ENCODE measurements around the gene STK32A. TPM values are rescaled to one million over a fixed set of nuclear protein-coding genes. Genes with fewer than 3 reads are reported as not detected.
"Not testable (repeated sequence)": the region's sequence is repeated elsewhere in the genome, so short reads cannot be mapped to it uniquely, and the experiment has no call there.

The STK32A gene
- total RNA-seq, 2 experiments from 2014 or later, result not detected

DNA sequence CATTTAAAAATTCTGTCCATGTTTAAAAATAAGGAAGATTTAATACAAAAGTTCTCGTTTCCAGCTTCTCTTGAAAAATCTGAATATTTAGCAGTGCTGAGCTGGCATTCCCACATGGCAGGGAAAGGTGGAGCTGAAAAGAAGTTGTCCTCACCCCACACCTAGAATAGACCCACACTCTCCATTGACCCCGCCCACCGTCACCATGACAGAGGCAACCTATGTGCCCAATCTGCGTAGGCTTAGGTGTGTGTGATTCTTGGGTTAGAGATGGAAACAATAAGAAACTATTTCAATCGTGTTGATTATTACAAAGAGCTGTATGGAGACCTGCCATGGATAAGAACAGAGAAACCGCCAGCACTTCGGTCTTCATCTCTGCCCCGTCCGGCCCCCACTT, 8.9 kb upstream of the STK32A start:
- POLR2A ChIA-PET, result no interaction called here
- H3K4me3 Mint-ChIP-seq, result no peak overlapping the region
- H3K9me3 Mint-ChIP-seq, result peaks cover 2% of the 10 kb centered on the region
- H3K4me1 Mint-ChIP-seq, result no peaks in the 10 kb centered on the region
- no peaks in the 10 kb centered on the region for H3K27me3 Mint-ChIP-seq
- no peak for DNase-seq
- no peak overlapping the region for H3K27ac Mint-ChIP-seq
- H3K36me3 Mint-ChIP-seq, result no peaks in the 10 kb centered on the region
- ATAC-seq (ENCODE audit: low read depth), result no peak

DNA sequence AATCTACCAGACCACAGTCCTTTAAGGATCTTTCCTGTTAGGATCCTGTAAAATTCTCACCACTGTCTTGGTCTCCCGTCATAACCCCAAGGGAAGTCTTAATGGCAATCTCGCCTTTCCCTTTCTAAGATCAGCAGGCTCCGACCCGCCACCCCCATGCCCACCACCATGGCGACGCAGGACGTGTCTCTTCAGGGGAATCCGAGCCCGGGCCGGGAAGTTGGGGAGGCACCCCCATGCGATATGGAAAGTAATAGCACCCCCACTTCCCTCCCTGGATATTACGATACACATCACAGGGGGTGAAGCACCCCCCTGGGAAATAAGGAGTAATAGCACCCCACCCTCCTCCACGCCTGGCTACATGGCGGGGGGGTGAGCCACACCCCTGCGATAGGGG, 8.3 kb upstream of the STK32A start:
- DNase-seq, result no peak
- no peak overlapping the region for H3K27ac Mint-ChIP-seq
- ATAC-seq (ENCODE audit: low read depth), result no peak
- peaks cover 2% of the 10 kb centered on the region for H3K9me3 Mint-ChIP-seq
- no peaks in the 10 kb centered on the region for H3K4me1 Mint-ChIP-seq
- no peak overlapping the region for H3K4me3 Mint-ChIP-seq
- no peaks in the 10 kb centered on the region for H3K27me3 Mint-ChIP-seq
- no peaks in the 10 kb centered on the region for H3K36me3 Mint-ChIP-seq
- POLR2A ChIA-PET, result no interaction called here

DNA sequence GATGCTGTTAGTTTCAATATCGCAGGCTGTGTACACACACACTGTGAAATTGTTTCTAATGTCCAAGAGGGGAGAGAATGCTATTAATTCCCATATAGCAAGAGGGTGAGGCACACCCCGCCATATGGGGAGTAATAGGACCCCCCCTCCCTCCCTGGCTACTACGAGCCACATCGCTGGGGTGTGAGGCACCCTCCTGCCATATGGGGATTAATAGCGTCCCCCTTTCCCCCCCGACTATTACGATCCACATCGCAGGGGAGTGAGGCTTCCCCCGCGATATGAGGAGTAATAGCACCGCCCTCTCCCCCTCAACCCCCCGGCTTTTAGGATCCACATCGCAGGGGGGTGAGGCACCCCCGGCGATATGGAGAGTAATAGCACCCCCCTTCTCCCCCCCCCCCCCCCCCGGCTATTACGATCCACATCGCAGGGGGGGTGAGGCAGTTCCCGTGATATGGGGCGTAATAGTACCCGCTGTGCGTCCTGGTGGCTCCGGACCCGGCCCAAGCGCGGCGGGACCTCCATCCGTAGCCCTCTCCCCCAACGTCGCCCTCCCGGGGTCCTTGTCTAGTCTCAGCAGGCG, 494 bp upstream of the STK32A start:
- POLR2A ChIA-PET, result no interaction called here
- Mint-ChIP-seq H3K27me3 (peaks cover 36% of the 10 kb centered on the region), H3K4me3 (no peak overlapping the region)

DNA sequence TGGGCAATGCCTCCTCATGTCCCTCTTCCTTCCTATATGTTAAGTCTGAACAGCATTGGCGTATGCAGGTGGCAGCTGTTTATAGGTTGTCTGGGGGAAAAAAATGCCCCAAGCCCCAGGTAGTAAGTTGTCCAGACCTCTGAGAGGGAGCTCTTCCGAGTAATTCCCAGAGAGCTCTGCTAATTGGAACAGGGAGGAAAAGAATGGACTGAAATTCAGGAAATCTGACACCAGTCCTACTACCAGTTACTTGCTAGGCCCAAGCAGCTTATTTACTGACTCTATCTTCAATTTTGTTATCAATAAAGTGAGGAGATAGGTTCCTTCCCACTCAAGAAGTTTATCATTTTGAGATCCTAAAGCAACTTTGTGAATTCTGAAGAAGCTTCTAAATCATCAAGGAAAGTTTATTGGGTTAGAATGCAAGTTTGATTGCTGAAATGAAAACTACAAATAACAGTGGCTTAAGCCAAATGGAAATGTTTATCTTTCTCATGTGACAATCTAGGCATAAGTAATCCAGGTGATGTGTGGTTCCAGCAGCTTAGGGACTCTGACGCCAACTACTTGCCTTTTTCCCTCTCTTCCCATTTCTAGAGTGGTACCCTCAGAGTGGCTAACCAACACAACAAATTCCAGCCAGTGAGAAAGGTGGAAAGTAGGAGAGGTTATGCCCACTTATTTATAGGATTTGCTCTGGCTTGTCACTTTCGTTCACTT, 5.6 kb downstream of the STK32A start:
- DNase-seq, result no peak
- no peaks in the 10 kb centered on the region for H3K4me1 Mint-ChIP-seq
- H3K36me3 Mint-ChIP-seq, result no peaks in the 10 kb centered on the region
- no peak for ATAC-seq (ENCODE audit: low read depth)
- POLR2A ChIA-PET, result no interaction called here
- no peak overlapping the region for H3K27ac Mint-ChIP-seq
- H3K9me3 Mint-ChIP-seq, result no peaks in the 10 kb centered on the region
- H3K27me3 Mint-ChIP-seq, result peaks cover 15% of the 10 kb centered on the region
- no peak overlapping the region for H3K4me3 Mint-ChIP-seq

More for the DNA sequence above, 494 bp upstream of the STK32A start:
- Mint-ChIP-seq H3K9me3 (peaks cover 2% of the 10 kb centered on the region), H3K36me3 (no peaks in the 10 kb centered on the region), H3K4me1 (peaks cover 2% of the 10 kb centered on the region), H3K27ac (no peak overlapping the region)
- no peak for ATAC-seq (ENCODE audit: low read depth)
- no peak for DNase-seq

DNA sequence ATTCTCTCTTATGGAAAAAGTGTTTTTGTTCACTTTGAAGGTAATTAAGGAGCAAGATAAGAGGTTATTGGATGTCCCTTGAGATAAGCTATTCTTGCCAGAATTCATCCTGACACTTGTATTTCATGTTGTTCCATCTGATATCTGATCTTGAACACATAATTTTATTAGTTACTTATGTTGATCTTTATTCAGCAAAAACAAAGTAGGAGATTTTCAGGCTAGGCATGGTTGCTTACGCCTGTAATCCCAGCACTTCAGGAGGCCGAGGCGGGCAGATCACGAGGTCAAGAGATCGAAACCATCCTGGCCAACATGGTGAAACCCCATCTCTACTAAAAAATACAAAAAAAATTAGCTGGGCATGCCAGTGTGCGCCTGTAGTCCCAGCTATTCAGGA, 8.4 kb downstream of the STK32A start:
- H3K27ac Mint-ChIP-seq; DNase-seq; POLR2A ChIA-PET; H3K9me3 Mint-ChIP-seq; H3K4me3 Mint-ChIP-seq; H3K4me1 Mint-ChIP-seq; H3K36me3 Mint-ChIP-seq; ATAC-seq (ENCODE audit: low read depth); H3K27me3 Mint-ChIP-seq: not testable (repeated sequence)

DNA sequence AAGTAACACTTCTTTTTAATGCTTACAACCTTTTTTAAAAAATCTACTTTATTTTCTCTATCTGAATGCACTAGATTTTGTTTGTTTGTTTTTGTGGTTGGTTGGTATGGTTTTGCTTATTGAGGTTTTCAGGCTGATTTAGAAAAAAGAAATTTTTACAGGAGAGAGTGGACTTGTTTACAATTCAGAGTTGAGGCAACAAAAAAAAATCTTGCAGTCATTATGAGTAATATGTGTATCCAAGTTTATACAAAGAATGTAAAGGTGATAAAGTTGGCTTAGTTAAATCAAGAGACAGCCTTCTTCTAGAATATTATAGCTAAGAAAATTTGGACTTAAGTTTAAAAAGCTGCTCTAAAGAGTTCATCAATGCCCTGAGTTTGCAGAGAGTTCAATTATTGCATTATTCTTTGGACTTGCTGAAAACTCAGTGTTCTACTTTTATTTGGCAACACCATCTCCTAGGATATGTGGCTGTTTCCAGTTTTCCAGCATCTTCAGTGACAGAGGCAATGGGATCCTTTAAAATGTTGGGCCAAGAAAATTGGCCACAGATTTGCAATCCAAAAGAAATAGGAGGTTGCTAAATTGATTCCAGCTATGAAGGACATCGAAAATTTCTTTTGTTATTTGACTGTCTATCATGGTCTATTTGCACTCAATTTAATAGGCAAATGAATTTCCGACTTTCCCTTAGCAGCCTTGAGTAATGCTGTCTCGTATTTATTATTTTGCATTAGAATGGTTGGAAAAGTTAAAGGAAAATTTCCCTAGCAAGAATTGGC, 10.7 kb downstream of the STK32A start:
- H3K4me1 Mint-ChIP-seq, result no peaks in the 10 kb centered on the region
- DNase-seq (no peak), ATAC-seq (ENCODE audit: low read depth) (no peak)
- H3K9me3 Mint-ChIP-seq, result no peaks in the 10 kb centered on the region
- H3K36me3 Mint-ChIP-seq, result no peaks in the 10 kb centered on the region
- no peak overlapping the region for H3K4me3 Mint-ChIP-seq
- H3K27me3 Mint-ChIP-seq, result no peaks in the 10 kb centered on the region
- no peak overlapping the region for H3K27ac Mint-ChIP-seq
- POLR2A ChIA-PET, result no interaction called here

DNA sequence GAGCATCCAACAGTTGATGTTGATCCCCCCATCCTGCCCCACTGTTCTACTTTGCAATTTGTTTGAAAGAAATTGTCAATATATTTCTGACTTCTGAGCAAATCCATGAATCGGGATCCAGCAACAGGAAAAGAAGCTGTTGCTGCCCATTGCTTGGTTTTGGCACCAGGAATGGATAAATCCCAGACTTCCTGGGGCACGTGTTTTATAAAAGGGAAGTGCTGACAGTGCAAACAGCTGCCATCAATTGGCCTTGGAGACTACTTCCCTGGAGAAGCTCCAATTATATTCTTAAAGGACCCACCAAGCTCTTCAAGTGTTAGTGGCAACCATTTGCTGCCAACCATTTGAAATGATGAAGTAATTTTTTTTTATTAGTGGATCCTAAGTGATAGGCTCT, 13.7 kb downstream of the STK32A start:
- no peaks in the 10 kb centered on the region for H3K36me3 Mint-ChIP-seq
- H3K27ac Mint-ChIP-seq, result no peak overlapping the region
- no peaks in the 10 kb centered on the region for H3K4me1 Mint-ChIP-seq
- ATAC-seq (ENCODE audit: low read depth) (no peak), DNase-seq (no peak)
- no peaks in the 10 kb centered on the region for H3K27me3 Mint-ChIP-seq
- no peak overlapping the region for H3K4me3 Mint-ChIP-seq
- POLR2A ChIA-PET, result no interaction called here
- H3K9me3 Mint-ChIP-seq, result no peaks in the 10 kb centered on the region

DNA sequence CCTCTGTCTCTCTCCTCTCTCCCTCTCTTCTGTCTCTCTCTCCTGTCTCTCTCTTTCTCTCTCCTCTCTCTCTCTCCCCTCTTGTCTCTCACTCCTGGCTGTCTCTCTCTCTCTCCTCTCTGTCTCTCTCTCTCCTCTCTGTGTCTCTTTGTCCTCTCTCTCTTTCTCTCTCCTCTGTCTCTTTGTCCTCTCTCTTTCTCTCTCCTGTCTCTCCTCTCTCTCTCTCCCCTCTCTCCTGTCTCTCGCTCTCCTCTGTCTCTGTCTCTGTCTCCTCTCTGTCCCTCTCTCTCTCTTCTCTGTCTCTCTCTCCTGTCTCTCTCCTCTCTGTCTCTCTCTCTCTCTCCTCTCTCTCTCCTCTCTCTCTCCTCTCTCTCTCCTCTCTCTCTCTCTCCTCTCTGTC, 25.0 kb downstream of the STK32A start:
- Mint-ChIP-seq H3K4me1 (no peaks in the 10 kb centered on the region), H3K27ac (no peak overlapping the region), H3K9me3 (peaks cover 1% of the 10 kb centered on the region), H3K27me3 (no peaks in the 10 kb centered on the region), H3K4me3 (no peak overlapping the region), H3K36me3 (no peaks in the 10 kb centered on the region)
- POLR2A ChIA-PET, result no interaction called here
- ATAC-seq (ENCODE audit: low read depth), result no peak
- no peak for DNase-seq

DNA sequence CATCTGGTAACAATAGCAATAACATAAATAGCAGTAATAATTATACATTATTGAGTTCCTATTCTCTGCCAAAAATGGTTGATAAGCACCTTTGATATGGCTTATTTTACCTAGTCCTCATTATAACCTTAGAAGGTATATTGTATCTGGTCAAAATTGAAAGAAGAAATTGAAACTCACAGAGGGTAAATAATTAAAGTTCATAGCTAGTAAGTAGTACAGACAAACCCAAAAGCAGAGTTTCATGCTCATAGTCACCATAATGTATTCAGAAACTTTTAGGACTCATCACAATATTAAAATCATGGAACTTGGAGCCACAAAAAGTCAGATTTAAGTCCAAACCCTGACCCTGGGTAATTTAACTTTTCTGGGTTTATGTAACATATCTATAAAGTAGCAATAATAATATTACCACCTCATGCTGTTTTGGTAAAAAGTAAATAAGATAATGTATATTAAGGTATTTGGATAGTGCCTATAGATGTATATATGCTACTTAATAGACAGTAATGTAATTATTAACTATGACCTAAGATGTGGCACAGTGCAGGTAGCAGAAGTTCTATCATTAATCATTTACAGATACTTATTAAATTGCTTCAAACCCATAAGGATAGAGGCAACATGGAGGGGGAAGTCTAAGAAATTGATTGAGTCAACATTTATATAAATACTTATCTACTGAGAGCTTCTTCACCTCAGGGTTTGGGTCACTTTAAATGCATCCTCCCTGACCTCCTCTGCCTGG, 32.4 kb downstream of the STK32A start:
- Mint-ChIP-seq H3K27ac (no peak overlapping the region), H3K4me1 (no peaks in the 10 kb centered on the region), H3K36me3 (no peaks in the 10 kb centered on the region), H3K27me3 (no peaks in the 10 kb centered on the region), H3K4me3 (no peak overlapping the region), H3K9me3 (peaks cover 1% of the 10 kb centered on the region)
- DNase-seq, result no peak
- ATAC-seq (ENCODE audit: low read depth), result no peak
- POLR2A ChIA-PET, result no interaction called here

DNA sequence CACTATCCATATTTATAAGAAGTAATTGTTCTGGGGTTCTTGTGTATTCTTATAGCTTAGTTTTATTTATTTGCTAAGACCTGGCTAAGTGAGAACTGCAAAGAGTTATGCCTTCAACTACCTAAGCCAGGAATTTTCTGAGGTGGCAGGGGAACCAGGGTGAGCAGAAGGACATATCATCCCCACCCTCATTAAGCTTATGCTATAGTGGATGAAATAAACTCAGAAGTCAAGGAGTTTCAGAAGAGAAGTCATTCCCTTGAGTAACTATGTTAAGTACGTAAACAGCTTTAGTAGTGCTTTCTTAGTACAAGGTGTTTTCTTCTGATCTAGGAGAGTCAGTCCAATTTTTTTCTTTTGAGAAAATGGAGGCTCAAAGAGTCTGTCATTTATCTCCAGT, 41.7 kb downstream of the STK32A start:
- Mint-ChIP-seq H3K36me3 (no peaks in the 10 kb centered on the region), H3K4me1 (no peaks in the 10 kb centered on the region), H3K27ac (no peak overlapping the region), H3K27me3 (no peaks in the 10 kb centered on the region), H3K4me3 (no peak overlapping the region), H3K9me3 (no peaks in the 10 kb centered on the region)
- no peak for ATAC-seq (ENCODE audit: low read depth)
- POLR2A ChIA-PET, result no interaction called here
- no peak for DNase-seq

DNA sequence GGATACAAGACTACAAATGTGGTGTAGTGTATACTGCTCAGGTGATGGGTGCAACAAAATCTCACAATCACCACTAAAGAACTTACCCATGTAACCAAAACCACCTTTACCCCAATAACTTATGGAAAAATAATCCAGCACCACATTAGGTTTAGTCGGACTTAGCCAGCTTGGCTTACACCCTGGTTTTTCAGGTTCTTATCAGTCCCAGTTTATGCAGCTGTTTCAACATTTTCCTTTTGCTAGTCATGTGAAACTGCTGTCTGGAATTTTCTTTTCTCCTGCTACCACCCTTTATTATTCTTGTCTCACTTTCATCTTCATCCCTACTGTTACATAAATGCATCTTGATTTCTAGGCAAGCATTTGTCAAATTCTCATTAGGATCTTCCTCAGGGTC, 51.5 kb downstream of the STK32A start:
- Mint-ChIP-seq H3K36me3 (no peaks in the 10 kb centered on the region), H3K27me3 (no peaks in the 10 kb centered on the region), H3K9me3 (peaks cover 6% of the 10 kb centered on the region), H3K4me3 (no peak overlapping the region), H3K4me1 (no peaks in the 10 kb centered on the region), H3K27ac (no peak overlapping the region)
- no peak for ATAC-seq (ENCODE audit: low read depth)
- DNase-seq, result no peak
- POLR2A ChIA-PET, result no interaction called here

DNA sequence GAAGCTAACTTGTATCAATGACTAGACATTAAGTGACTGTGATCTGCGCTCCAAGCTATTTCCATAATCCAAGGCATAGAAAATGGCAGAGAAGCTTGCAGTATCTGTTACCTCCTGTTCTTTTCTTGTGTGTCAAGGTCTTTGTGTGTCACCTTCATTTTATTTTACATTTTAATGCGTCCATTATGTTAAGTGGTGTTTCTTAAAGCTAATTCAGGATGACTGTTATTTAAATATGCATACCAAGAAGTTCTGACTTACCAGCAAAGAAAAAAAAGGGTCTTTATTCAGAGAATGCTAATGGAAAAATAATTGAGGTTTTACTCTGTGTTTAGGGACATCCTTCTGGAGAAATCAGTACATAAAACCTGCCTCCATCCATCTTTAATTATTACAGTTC, 52.3 kb downstream of the STK32A start:
- Mint-ChIP-seq H3K36me3 (no peaks in the 10 kb centered on the region), H3K27me3 (no peaks in the 10 kb centered on the region), H3K4me1 (no peaks in the 10 kb centered on the region), H3K27ac (no peak overlapping the region), H3K4me3 (no peak overlapping the region), H3K9me3 (peaks cover 6% of the 10 kb centered on the region)
- no peak for DNase-seq
- POLR2A ChIA-PET, result no interaction called here
- no peak for ATAC-seq (ENCODE audit: low read depth)

DNA sequence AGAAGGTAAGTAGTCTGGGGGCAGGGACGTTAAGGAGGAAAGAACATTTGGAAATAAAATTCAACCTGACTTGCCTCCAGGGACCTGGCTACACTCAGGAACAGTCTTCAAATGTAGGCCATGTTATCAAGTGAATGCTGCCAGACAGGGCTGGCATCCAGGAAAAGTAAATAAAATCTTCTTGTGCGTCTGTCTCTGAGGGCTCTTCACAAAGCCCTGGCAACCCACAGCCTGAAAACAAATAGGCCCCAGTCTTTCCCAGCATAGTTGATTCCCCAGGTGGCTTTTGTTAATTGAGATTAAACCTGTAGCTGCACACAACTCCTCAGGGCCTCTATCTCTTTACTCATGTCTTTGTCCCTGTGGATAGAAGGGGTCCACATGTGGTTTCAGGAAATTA, 55.4 kb downstream of the STK32A start:
- peaks cover 4% of the 10 kb centered on the region for H3K9me3 Mint-ChIP-seq
- no peaks in the 10 kb centered on the region for H3K4me1 Mint-ChIP-seq
- ATAC-seq (ENCODE audit: low read depth), result no peak
- H3K36me3 Mint-ChIP-seq, result no peaks in the 10 kb centered on the region
- H3K27me3 Mint-ChIP-seq, result no peaks in the 10 kb centered on the region
- DNase-seq, result no peak
- no peak overlapping the region for H3K27ac Mint-ChIP-seq
- no peak overlapping the region for H3K4me3 Mint-ChIP-seq
- POLR2A ChIA-PET, result no interaction called here
